SH-SY5Y (cell line): Measurements from ENCODE around the gene POU4F1.

Experiments used
- GATA2 ChIP-seq: IDR thresholded peaks from 2 replicates; pipeline ENCODE4 v1.6.1; 2011; ENCODE audit warnings: mild to moderate bottlenecking, low read depth, low read length
- GATA3 ChIP-seq: IDR thresholded peaks from 2 replicates; pipeline ENCODE4 v1.6.1; 2011; ENCODE audit warnings: low read depth, mild to moderate bottlenecking, low read length, moderate library complexity

GRCh38 chr13:78566631-78567030 lies 36.7 kb downstream of the POU4F1 start:
- TF ChIP-seq GATA2, result no peak
- TF ChIP-seq GATA3, result no peak
